C4-2B (cell line): Measurements from ENCODE around the gene SLC13A5.

Experiments
- CTCF ChIP-seq: fragments of 450-650 bp; conservative IDR thresholded peaks from 2 replicates; pipeline ENCODE4 v1.5.1; 2017; ENCODE audit warnings: mild to moderate bottlenecking
- ZFX ChIP-seq: fragments of 450-650 bp; IDR thresholded peaks from 2 replicates; pipeline ENCODE4 v1.6.1; 2017

GRCh38 chr17:6688944-6689343 lies 24.2 kb downstream of the SLC13A5 start:
- TF ChIP-seq CTCF (no peak), ZFX (no peak)
